Spleen (tissue), 11 donors: ENCODE results near the gene UBE2L6. TPM values are rescaled to one million over a fixed set of nuclear protein-coding genes. Genes with fewer than 3 reads are reported as not detected.
A peak's percentile ranks its signal among the peaks of the same experiment; 100 is the strongest.

Experiments used
- DNase-seq: peaks from one replicate; pipeline ENCODE4 v3.0.0-alpha.2; 2020
- H3K27ac ChIP-seq, 8 donors: fragments of 200-600 bp; sonication (generic) in 7 of 8; 1 replicate in 4 of 8; 2 replicates in 4 of 8; pipeline versions ENCODE4 v1.5.0 to v1.8.0; 2016 to 2021; ENCODE audit warnings: inconsistent platforms in 4 of 8, mild to moderate bottlenecking in 4 of 8, moderate library complexity in 1 of 8
- H3K27me3 ChIP-seq, 7 donors: fragments of 200-600 bp; sonication (generic) in 6 of 7; replicated peaks in 1 of 7; 1 replicate in 4 of 7; 2 replicates in 3 of 7; pipeline versions ENCODE4 v1.5.0 to v1.8.0; 2016 to 2021; ENCODE audit warnings: inconsistent platforms in 3 of 7, mild to moderate bottlenecking in 1 of 7
- H3K36me3 ChIP-seq, 6 donors: fragments of 200-600 bp; sonication (generic) in 5 of 6; 1 replicate in 4 of 6; 2 replicates in 2 of 6; pipeline versions ENCODE4 v1.5.0 to v1.8.0; 2016 to 2021; ENCODE audit warnings: inconsistent platforms in 2 of 6
- H3K4me1 ChIP-seq, 6 donors: fragments of 200-600 bp; sonication (generic) in 5 of 6; 1 replicate in 3 of 6; 2 replicates in 3 of 6; pipeline versions ENCODE4 v1.5.0 to v1.8.0; 2016 to 2021; ENCODE audit warnings: inconsistent platforms in 3 of 6
- H3K4me3 ChIP-seq, 8 donors: fragments of 200-600 bp; sonication (generic) in 7 of 8; 1 replicate in 4 of 8; 2 replicates in 4 of 8; pipeline versions ENCODE4 v1.5.0 to v1.8.0; 2016 to 2021; ENCODE audit warnings: inconsistent platforms in 4 of 8, mild to moderate bottlenecking in 4 of 8, moderate library complexity in 2 of 8
- H3K9me3 ChIP-seq, 8 donors: fragments of 200-600 bp; sonication (generic) in 7 of 8; 1 replicate in 4 of 8; 2 replicates in 4 of 8; pipeline versions ENCODE4 v1.5.0 to v1.8.0; 2016 to 2021; ENCODE audit warnings: inconsistent platforms in 4 of 8
- CTCF ChIP-seq, 11 experiments: fragments of 200-600 bp in 7 of 11; fragments of 450-650 bp in 4 of 11; sonication (generic) in 4 of 11; IDR thresholded peaks in 8 of 11; conservative IDR thresholded peaks in 3 of 11; 1 replicate in 7 of 11; 2 replicates in 4 of 11; pipeline versions ENCODE4 v1.4.0 to v1.8.0; 2016 to 2021; ENCODE audit warnings: antibody characterized with exemption in 11 of 11, inconsistent platforms in 4 of 11, mild to moderate bottlenecking in 1 of 11
- POLR2A ChIP-seq, 3 donors: fragments of 450-650 bp; IDR thresholded peaks; one replicate each; pipeline ENCODE4 v1.5.1; 2017; ENCODE audit warnings: antibody characterized with exemption in 3 of 3, mild to moderate bottlenecking in 1 of 3
- POLR2AphosphoS5 ChIP-seq, 3 donors: sonication (generic); formaldehyde crosslinking; IDR thresholded peaks; one replicate each; pipeline ENCODE4 v1.5.1; 2017; ENCODE audit warnings: antibody characterized with exemption in 3 of 3
- WGBS, 5 donors: extraction: QIAGEN DNeasy Blood & Tissue Kit in 3 of 5; methylation state at CpG; one replicate each; pipeline versions ENCODE4 v1.1.5 to v1.1.7; 2013 to 2018; 5-methylcytosine and 5-hydroxymethylcytosine counted together
- intact Hi-C: fragments of 100-400 bp; cut with DNase I; formaldehyde crosslinking; loops from one replicate; pipeline ENCODE4 v1.15.0; 2023; ENCODE audit warnings: low total_unique reads
- polyA plus RNA-seq, 3 donors: library from polyadenylated mRNA; stranded (reverse); fragments of 200-250 nt; gene quantifications; one replicate each; pipeline ENCODE4 v1.2.1, GENCODE V29; 2013
- total RNA-seq, 7 donors: library from RNA; depleted of rRNA in 3 of 7; stranded (reverse); fragments of >200 nt in 3 of 7; fragmentation: NEBNext Ultra II Directional in 4 of 7; extraction: Animal tissue kit (Norgen Biotek cat#: 25700) in 4 of 7; gene quantifications; one replicate each; pipeline versions ENCODE4 v1.1.0 to v1.2.1, GENCODE V29; 2016 to 2021
- donor health status: healthy with polysubstance abuse.
- donor health status: DM: no; HTN: no; CAD: no; lungs with moderate emphysema.
- donor health status: DM: no; HTN: no; CAD: no.
- donor health status: Bipolar disorder and iron deficiency.
- donor health status: healthy.
- donor health status: DM: no; HTN: no; CAD: no.
- donor health status: DM: yes; HTN: yes; CAD: no.

UBE2L6 gene
- total and polyA plus RNA-seq, 10 donors, result 46.8 to 137 (median 110) TPM

GRCh38 chr11:57597916-57598830 lies 30.7 kb upstream of the UBE2L6 start:
- H3K36me3 ChIP-seq, result peaks cover 0 to 24% (median 0%) of the 10 kb centered on the region in 6 donors
- 3 to 6% (median 4%) methylated on average over 31 to 33 of the region's 33 CpGs for WGBS, 5 donors
- H3K9me3 ChIP-seq, result no peaks in the 10 kb centered on the region
- intact Hi-C loops, result no loop called here
- DNase-seq, result peak; percentile 79
- H3K27ac ChIP-seq, result peak overlapping the region in 7 of 8 donors; percentile 36 to 87 (median 78)
- TF ChIP-seq POLR2A (IDR thresholded peaks at IDR 0.05) (no peak), CTCF (IDR thresholded peaks at IDR 0.05 in 8 of 11, conservative IDR thresholded peaks at IDR 0.05 in 3 of 11) (no peak), POLR2AphosphoS5 (IDR thresholded peaks at IDR 0.05) (peak in 2 of 3 donors; percentile 56 to 61)
- H3K27me3 ChIP-seq, result peaks cover 0 to 27% (median 0%) of the 10 kb centered on the region in 7 donors
- peak overlapping the region; percentile 25 to 73 (median 42) for H3K4me3 ChIP-seq
- peaks cover 0 to 36% (median 4%) of the 10 kb centered on the region in 6 donors for H3K4me1 ChIP-seq

GRCh38 chr11:57597461-57597915 lies 30.0 kb upstream of the UBE2L6 start, which contains the start of gene SERPING1:
SERPING1 (plus strand) TSS chr11:57597685; CDS start chr11:57598271, 586 bp downstream.
- peaks cover 0 to 36% (median 4%) of the 10 kb centered on the region in 6 donors for H3K4me1 ChIP-seq
- 13 to 44% (median 38%) methylated on average over 9 to 10 of the region's 10 CpGs for WGBS, 5 donors
- intact Hi-C loops, result no loop called here

GRCh38 chr11:57596266-57596885 lies 28.9 kb upstream of the UBE2L6 start:
- H3K36me3 ChIP-seq, result peaks cover 0 to 10% (median 0%) of the 10 kb centered on the region in 6 donors
- no peaks in the 10 kb centered on the region for H3K9me3 ChIP-seq
- peak; percentile 41 for DNase-seq
- peaks cover 0 to 27% (median 0%) of the 10 kb centered on the region in 7 donors for H3K27me3 ChIP-seq
- H3K27ac ChIP-seq, result peak overlapping the region in 6 of 8 donors; percentile 51 to 87 (median 80)
- H3K4me1 ChIP-seq, result peaks cover 0 to 36% (median 4%) of the 10 kb centered on the region in 6 donors
- H3K4me3 ChIP-seq, result no peak overlapping the region
- 74 to 91% (median 86%) methylated on average over 5 of the region's 5 CpGs for WGBS, 5 donors
- intact Hi-C loops, result no loop called here
- TF ChIP-seq POLR2AphosphoS5 (IDR thresholded peaks at IDR 0.05) (no peak), CTCF (IDR thresholded peaks at IDR 0.05 in 8 of 11, conservative IDR thresholded peaks at IDR 0.05 in 3 of 11) (no peak), POLR2A (IDR thresholded peaks at IDR 0.05) (no peak)

More at GRCh38 chr11:57597461-57597915, 30.0 kb upstream of the UBE2L6 start, which contains the start of gene SERPING1:
- Histone ChIP-seq H3K36me3 (peaks cover 0 to 17% (median 0%) of the 10 kb centered on the region in 6 donors), H3K27me3 (peaks cover 0 to 27% (median 0%) of the 10 kb centered on the region in 7 donors), H3K27ac (peak within 1 kb of the TSS in 7 of 8 donors; percentile 46 to 87 (median 78)), H3K9me3 (no peaks in the 10 kb centered on the region), H3K4me3 (peak within 1 kb of the TSS; percentile 25 to 73 (median 42))
- TF ChIP-seq POLR2A (IDR thresholded peaks at IDR 0.05) (no peak), CTCF (IDR thresholded peaks at IDR 0.05 in 8 of 11, conservative IDR thresholded peaks at IDR 0.05 in 3 of 11) (no peak), POLR2AphosphoS5 (IDR thresholded peaks at IDR 0.05) (peak in 1 of 3 donors; percentile 36)
- DNase-seq, result peak; percentile 72
